MCF 10A (cell line): ENCODE data around the gene ZNF266. TPM values are rescaled to one million over a fixed set of nuclear protein-coding genes. Genes with fewer than 3 reads are reported as not detected.
A peak's percentile ranks its signal among the peaks of the same experiment; 100 is the strongest.

Experiments used
- BruUV-seq: library from RNA; stranded (reverse); fragments of 400-500 nt; replicated peaks from 2 replicates; lab custom pipeline; 2021; lab: Mats Ljungman, UMichigan
- CTCF ChIA-PET: fragments of 300-600 bp; sonication (Branson Sonifier 250); formaldehyde crosslinking; extraction: SDS; loops from one replicate; lab custom pipeline; 2021; ENCODE audit warnings: antibody characterized with exemption, inconsistent platforms; lab: Yijun Ruan, JAX
- POLR2A ChIA-PET: fragments of 300-600, 350-650 bp; sonication (Branson Sonifier 250); formaldehyde crosslinking; extraction: SDS; loops from one replicate; lab custom pipeline; 2020; ENCODE audit warnings: antibody characterized with exemption, inconsistent platforms; lab: Yijun Ruan, JAX
- DNase-seq: peaks from one replicate; pipeline ENCODE4 v3.0.0-alpha.2; 2018; ENCODE audit not compliant: unreplicated experiment
- H3K27ac Mint-ChIP-seq: one replicate; pipeline ENCODE4 v1.8.0; 2022; ENCODE audit warnings: mild to moderate bottlenecking, low read depth, mixed read lengths; ENCODE audit not compliant: unreplicated experiment
- H3K27me3 Mint-ChIP-seq: one replicate; pipeline ENCODE4 v1.8.0; 2022; ENCODE audit warnings: mixed read lengths; ENCODE audit not compliant: insufficient read depth, unreplicated experiment
- H3K36me3 Mint-ChIP-seq: one replicate; pipeline ENCODE4 v1.8.0; 2022; ENCODE audit warnings: mild to moderate bottlenecking, moderate library complexity, mixed read lengths; ENCODE audit not compliant: insufficient read depth, unreplicated experiment
- H3K4me1 Mint-ChIP-seq: one replicate; pipeline ENCODE4 v1.8.0; 2022; ENCODE audit warnings: mixed read lengths; ENCODE audit not compliant: insufficient read depth, unreplicated experiment
- H3K4me3 Mint-ChIP-seq: one replicate; pipeline ENCODE4 v1.8.0; 2022; ENCODE audit warnings: mild to moderate bottlenecking, moderate library complexity, mixed read lengths; ENCODE audit not compliant: unreplicated experiment
- H3K9me3 Mint-ChIP-seq: one replicate; pipeline ENCODE4 v1.8.0; 2022; ENCODE audit warnings: mixed read lengths; ENCODE audit not compliant: unreplicated experiment
- CTCF ChIP-seq: fragments of 200-600 bp; IDR thresholded peaks from one replicate; pipeline ENCODE4 v1.8.0; 2022; ENCODE audit warnings: antibody characterized with exemption, mild to moderate bottlenecking; ENCODE audit not compliant: unreplicated experiment
- intact Hi-C: fragments of 100-400 bp; cut with micrococcal nuclease; formaldehyde crosslinking; loops from 2 replicates; pipeline ENCODE4 v1.14.1; 2022
- total RNA-seq: library from RNA; stranded (reverse); gene quantifications from 2 replicates; pipeline ENCODE4 v1.2.3, GENCODE V29; 2022

Gene ZNF266
- total RNA-seq, 1 experiment from 2014 or later, result 17.0 TPM

GRCh38 chr19:9445037-9445436, 9.7 kb upstream of the ZNF266 start:
- no TSS peak for BruUV-seq
- H3K9me3 Mint-ChIP-seq, result peaks cover 34% of the 10 kb centered on the region
- CTCF ChIA-PET, result no interaction called here
- no peak for TF ChIP-seq CTCF
- intact Hi-C loops, result no loop called here
- DNase-seq, result no peak
- no peaks in the 10 kb centered on the region for H3K36me3 Mint-ChIP-seq
- no peaks in the 10 kb centered on the region for H3K4me1 Mint-ChIP-seq
- no peaks in the 10 kb centered on the region for H3K27me3 Mint-ChIP-seq
- H3K27ac Mint-ChIP-seq, result no peak overlapping the region
- no peak overlapping the region for H3K4me3 Mint-ChIP-seq
- POLR2A ChIA-PET, result no interaction called here

- no TSS peak for BruUV-seq
- intact Hi-C loops, result loop anchor here (10.0 kb wide), 2 partner anchors 302 to 358 kb away; no protein-coding TSS in a partner anchor
- CTCF ChIA-PET, result interaction anchor here (0.6 to 1.2 kb wide), 5 partner anchors 19 to 210 kb away, joined by 3 to 5 read pairs (median 3); no protein-coding TSS in a partner anchor
Observed at GRCh38 chr19:9436358-9436757, 985 bp upstream of the ZNF266 start.

GRCh38 chr19:9431475-9431874, 3.9 kb downstream of the ZNF266 start:
- Mint-ChIP-seq H3K27me3 (no peaks in the 10 kb centered on the region), H3K4me1 (peaks cover 9% of the 10 kb centered on the region), H3K27ac (no peak overlapping the region), H3K36me3 (peaks cover 47% of the 10 kb centered on the region), H3K9me3 (peaks cover 16% of the 10 kb centered on the region), H3K4me3 (no peak overlapping the region)
- ChIA-PET POLR2A (no interaction called here), CTCF (no interaction called here)
- DNase-seq, result peak; percentile 8
- TF ChIP-seq CTCF, result no peak
- intact Hi-C loops, result loop anchor here (10.0 kb wide), 2 partner anchors 297 to 363 kb away; no protein-coding TSS in a partner anchor
- no TSS peak for BruUV-seq

More at GRCh38 chr19:9436358-9436757, 985 bp upstream of the ZNF266 start:
- Mint-ChIP-seq H3K4me3 (peak overlapping the region; percentile 88), H3K36me3 (peaks cover 30% of the 10 kb centered on the region), H3K4me1 (peaks cover 9% of the 10 kb centered on the region), H3K27me3 (no peaks in the 10 kb centered on the region), H3K9me3 (peaks cover 8% of the 10 kb centered on the region), H3K27ac (peak overlapping the region; percentile 98)
- no peak for TF ChIP-seq CTCF
- POLR2A ChIA-PET, result interaction anchor here (0.9 to 1.9 kb wide), 4 partner anchors 48 to 332 kb away, joined by 3 to 12 read pairs (median 6); partner anchors contain the start of genes ZNF561, ZNF699 and ZNF846
- DNase-seq, result no peak

GRCh38 chr19:9430444-9430843, 4.9 kb downstream of the ZNF266 start:
- peaks cover 9% of the 10 kb centered on the region for H3K4me1 Mint-ChIP-seq
- DNase-seq, result no peak
- ChIA-PET CTCF (interaction anchor here (0.6 to 1.0 kb wide), 3 partner anchors 116 to 777 kb away, joined by 3 to 6 read pairs (median 3); no protein-coding TSS in a partner anchor), POLR2A (no interaction called here)
- peak overlapping the region; percentile 11 for H3K27ac Mint-ChIP-seq
- BruUV-seq, result no TSS peak
- intact Hi-C loops, result loop anchor here (10.0 kb wide), 2 partner anchors 296 to 364 kb away; no protein-coding TSS in a partner anchor
- H3K27me3 Mint-ChIP-seq, result no peaks in the 10 kb centered on the region
- no peak overlapping the region for H3K4me3 Mint-ChIP-seq
- H3K9me3 Mint-ChIP-seq, result peaks cover 16% of the 10 kb centered on the region
- no peak for TF ChIP-seq CTCF
- H3K36me3 Mint-ChIP-seq, result peaks cover 43% of the 10 kb centered on the region
